ENCODE data around the gene KIRREL3.

The KIRREL3 gene

GRCh38 chr11:126863294-126863997 is 137.1 kb downstream of the KIRREL3 start:
- DNase-seq, result no peak

- DNase-seq, result no peak
Observed at GRCh38 chr11:126862664-126863243, 137.8 kb downstream of the KIRREL3 start.

DNA sequence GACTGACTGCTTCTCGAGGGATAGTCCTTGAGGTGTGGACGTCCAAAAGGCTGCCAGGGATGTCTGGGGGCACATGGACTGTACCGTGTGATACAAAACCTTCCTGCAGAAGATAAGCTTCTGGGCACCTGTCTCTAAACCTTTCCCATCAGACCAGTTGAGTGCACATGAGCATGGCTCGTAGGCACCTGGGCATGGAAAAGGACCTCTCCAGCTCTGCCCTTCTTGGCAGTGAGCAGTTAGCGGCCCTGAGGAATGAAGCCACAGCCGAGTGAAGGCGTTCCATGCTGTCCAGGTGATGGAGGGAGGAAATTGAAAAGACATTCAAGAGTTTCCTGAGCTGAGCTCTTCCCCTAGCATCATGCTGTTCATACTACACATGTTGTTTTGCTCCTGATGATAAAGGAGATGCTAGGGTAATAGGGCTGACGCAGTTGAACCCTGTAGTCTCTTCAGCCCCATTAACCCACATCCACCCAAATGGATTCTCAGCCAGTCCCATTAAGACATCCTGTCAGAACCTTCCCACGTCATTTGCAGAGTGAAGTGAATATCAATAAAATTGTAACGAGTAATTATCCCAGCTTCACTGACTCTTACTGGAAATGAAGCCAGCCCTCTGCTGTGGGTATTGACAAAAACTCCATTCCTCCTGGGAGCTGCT is 138.6 kb downstream of the KIRREL3 start:
- no peak for DNase-seq

DNA sequence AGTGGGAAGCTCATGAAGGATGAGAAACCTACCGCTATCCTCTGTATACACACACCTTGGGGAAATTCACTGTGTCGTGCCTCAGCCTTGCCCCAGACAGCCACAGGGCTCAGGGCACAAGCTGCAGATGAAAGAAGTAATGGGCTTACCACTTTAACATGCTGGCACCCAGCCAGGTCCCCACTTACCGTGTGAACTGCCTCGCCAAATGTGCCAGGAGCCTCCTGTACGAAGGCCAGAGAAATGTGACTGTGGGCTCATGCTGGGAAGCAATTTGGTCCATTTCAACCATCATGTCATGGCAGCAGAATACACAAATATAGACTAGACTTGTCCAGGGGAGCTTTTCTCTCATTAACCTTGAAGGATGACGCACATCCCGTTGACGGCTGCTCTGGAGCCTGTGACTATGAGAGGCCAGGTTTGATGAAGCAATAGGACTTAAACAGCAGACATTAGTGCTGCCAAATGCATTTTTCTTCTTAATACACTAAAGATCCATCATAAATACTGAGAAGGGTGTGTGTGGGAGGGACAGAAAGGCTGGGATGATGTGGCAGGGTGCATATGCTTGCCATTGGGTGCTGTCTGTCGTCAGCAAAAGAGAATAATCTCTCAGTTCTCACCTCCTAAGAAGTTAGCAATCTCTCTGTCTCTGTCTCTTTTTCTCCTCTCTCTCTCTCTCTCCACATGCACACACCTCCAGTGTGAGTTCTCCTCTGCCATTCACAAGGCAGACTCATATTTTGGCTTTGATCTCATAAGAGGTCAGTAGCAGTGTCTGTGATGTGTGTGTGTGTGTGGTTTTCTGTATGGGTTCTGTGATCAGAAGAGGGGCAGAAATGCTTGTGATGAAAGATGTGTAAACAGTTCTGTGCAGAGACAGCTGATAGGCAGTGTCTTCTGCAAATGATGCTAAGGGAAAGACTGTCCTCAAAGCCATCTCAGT is 142.4 kb downstream of the KIRREL3 start:
- no peak for DNase-seq

GRCh38 chr11:126855536-126855935 is 145.0 kb downstream of the KIRREL3 start:
- no peak for DNase-seq

DNA sequence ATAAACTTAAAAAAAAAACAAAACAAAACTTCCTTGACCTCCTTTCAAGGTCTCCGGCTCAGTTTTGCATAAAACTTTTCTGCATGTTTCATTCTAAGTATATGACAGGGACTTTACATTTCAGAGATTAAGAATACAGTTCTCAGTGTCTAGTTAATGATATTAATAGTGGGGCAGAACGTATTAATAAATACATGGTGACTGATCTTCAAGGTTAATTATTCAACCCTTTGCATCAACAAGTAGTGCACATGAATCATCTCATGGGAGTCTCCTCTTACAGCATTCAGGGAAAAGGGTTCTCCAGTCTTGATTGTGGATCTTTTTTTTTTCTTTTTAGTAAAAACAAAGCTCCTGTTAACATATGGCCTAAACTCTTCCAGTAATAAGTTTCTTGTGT is 146.8 kb downstream of the KIRREL3 start:
- DNase-seq, result no peak

GRCh38 chr11:126844789-126845188 is 155.8 kb downstream of the KIRREL3 start:
- no peak for DNase-seq

- no peak for DNase-seq
Observed at GRCh38 chr11:126843096-126843495, 157.5 kb downstream of the KIRREL3 start.

GRCh38 chr11:126841999-126842398 is 158.6 kb downstream of the KIRREL3 start:
- no peak for DNase-seq

- no peak for DNase-seq
Observed at GRCh38 chr11:126840975-126841374, 159.6 kb downstream of the KIRREL3 start.

DNA sequence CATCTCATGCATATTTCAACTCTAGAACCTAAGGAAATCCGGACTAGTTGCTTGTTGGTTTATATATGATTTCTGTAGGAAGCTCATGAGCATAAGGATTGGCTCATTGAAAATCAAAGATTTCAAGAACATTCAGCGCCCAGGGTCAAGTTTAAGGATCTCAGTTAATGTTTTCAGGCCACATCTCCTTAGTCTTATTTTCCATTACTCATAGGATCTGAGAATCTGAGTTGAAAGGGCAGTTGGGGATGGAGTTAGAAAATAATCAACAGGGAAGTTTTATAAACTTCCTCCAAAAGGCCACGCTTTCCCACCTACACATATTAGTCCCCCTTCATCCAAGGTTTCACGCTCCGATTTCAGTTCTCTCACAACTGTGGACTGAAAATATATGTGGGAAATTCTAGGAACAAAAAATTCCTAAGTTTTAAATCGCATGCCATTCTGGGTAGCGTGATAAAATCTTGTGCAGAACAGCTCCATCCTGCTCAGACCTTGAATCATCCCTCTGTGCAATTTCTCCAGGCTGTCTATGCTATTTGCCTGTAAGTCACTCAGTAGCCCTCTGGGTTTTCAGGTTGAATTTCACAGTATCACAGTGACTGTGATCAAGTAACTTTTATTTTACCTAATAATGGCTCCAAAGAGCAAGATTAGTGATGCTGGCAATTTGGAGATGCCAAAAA is 160.2 kb downstream of the KIRREL3 start:
- no peak for DNase-seq

DNA sequence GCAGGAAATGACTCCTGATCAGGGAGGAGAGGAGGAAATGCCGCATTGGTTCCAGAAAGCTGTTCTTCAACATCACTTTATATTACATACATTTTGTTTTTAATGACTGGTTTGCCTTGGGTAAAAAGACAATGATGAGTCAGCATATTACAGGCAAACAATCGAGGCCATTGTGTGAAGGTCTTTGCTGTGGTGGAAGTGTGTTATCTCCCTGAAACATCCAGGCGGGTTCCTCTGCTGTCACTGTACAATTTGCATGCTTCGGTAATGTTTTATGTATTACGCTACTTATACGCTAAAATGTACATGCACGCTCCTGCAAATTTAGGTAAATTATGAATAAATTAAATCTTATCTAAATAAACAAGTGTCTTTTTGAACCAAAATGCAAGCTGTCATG is 161.1 kb downstream of the KIRREL3 start:
- no peak for DNase-seq

GRCh38 chr11:126838779-126839178 is 161.8 kb downstream of the KIRREL3 start:
- DNase-seq, result no peak

DNA sequence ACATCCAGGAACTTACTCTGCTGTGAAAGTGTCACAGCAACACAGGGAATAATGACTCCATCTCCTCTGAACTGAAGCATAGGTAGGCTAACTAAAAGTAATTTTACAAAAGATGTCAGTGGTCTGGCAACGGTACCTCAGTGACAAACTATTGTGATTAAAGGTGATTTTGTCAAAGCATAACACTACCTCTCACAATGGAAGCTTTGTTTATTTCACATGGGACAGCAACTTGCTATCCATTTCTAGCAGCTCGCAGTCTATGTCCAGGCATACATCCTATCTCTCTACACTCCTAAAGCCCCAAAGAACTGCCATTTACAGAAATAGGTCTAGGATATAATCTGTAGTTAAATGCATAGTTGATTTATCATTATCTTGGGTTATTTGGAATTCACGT is 163.0 kb downstream of the KIRREL3 start:
- no peak for DNase-seq

- no peak for DNase-seq
Observed at GRCh38 chr11:126834573-126834972, 166.0 kb downstream of the KIRREL3 start.

DNA sequence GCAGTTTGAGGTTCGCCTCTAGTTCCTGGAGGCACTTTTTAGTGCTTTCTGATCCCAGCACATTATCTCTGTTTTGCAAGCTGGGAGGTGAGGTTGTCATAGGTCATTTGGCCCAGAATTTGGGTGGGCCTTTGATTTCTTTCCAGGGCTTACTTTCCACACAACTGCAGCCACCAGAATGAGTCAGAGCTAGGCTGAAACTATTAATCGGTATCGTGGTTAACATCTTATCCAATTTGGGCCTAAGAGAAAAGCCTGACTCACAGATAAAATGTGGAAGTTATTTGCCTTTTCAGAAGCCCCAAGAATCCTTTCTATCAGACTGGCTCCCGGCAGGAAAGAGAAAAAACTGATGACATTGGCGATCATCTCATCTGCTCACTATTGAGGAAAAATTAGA is 166.4 kb downstream of the KIRREL3 start:
- no peak for DNase-seq

- no peak for DNase-seq
Observed at GRCh38 chr11:126833065-126833464, 167.5 kb downstream of the KIRREL3 start.

DNA sequence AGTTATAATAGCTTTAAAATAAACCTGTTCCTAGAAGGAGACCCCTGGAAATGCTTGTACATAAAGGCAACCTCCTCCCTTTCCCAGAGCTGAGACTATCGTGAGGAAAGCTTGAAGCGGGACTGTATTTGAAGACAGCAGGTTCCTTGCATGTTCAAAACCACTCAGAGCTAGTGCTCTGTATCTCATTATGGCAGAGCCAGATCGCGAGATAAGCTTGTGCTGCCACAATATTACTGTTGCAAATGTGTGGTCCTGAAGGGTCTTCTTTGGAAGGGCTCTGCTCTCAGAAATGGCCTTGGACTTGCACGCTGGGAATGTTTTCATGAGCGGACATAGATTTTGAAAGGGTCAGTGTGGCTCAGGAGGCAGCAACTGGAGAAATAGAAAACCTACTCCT is 168.2 kb downstream of the KIRREL3 start:
- no peak for DNase-seq

DNA sequence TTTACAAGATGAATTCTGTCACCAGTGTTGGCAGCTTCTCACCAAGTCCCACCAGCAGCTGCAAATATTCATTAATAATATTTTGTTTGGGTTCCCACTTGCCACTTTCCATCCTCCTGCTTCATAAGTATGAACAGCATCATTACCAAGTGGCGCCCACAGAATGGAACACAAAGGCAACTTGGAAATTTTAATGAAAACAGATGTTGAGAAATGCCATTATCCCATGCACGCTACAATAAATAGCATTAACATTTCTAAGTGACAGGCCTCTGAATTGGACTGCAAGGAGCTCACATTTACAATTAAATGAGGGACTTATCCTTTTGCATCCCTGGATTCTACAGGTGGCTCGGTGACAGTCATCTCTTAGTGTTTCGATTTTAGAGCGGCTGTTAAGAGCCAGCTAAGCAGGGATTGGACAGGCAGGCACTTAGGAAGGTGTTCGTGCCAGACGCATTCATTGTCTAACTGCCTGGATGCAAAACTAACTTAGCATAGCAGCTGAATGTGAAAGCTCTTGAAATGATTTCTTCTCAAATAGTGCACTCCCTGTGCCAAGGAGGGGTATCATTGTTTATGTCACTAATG is 170.3 kb downstream of the KIRREL3 start:
- no peak for DNase-seq

- no peak for DNase-seq
Observed at GRCh38 chr11:126829716-126830115, 170.9 kb downstream of the KIRREL3 start.

DNA sequence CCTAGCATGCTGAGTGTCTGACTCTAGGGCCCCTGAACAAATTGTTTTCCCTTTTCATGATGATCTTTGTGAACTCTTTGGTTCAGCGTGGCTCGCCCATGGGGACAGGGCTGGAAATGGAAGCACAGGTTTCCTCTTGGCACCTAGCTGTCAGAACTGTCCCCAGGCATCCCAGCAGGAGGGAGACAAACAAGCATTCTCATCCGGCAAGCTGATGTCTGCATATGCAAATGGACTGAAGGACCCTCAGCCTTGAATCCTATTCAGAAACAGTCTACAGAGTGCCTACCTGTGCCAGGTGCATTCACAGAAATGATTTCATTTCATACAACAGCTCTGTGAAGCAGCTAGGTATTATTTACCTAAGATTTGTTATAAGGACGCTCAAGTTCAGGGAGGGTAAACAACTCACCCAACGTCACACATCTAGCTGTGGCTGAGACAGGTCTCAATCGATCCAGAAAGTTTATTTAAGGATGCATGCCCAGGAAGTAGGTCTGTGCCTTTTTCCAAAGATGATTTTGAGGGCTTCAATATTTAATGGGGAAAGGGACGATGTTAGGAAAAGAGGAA is 176.4 kb downstream of the KIRREL3 start:
- no peak for DNase-seq

GRCh38 chr11:126823274-126823673 is 177.3 kb downstream of the KIRREL3 start:
- DNase-seq, result no peak
